RWPE1 (cell line): Measurements from ENCODE around the gene DDX1.
A peak's percentile ranks its signal among the peaks of the same experiment; 100 is the strongest.

Source experiments
- CTCF ChIA-PET: fragments of 350-600 bp; sonication (Branson Sonifier 250); formaldehyde crosslinking; extraction: SDS; loops from one replicate; lab custom pipeline; 2021; lab: Yijun Ruan, JAX
- POLR2A ChIA-PET: fragments of 400-600 bp; formaldehyde crosslinking; extraction: SDS; loops from one replicate; lab custom pipeline; 2020; ENCODE audit warnings: antibody characterized with exemption; ENCODE audit not compliant: low non-redundant PET; lab: Yijun Ruan, JAX
- DNase-seq: peaks from one replicate; pipeline ENCODE4 v3.0.0; 2012; ENCODE audit warnings: low spot score
- H3K27ac ChIP-seq: fragments of 450-650 bp; 2 replicates; pipeline ENCODE4 v1.5.1; 2017
- CTCF ChIP-seq: fragments of 450-650 bp; conservative IDR thresholded peaks from 2 replicates; pipeline ENCODE4 v1.5.1; 2017; ENCODE audit warnings: low read depth, mild to moderate bottlenecking

DDX1 gene

GRCh38 chr2:15556311-15556930 is 35.2 kb upstream of the DDX1 start:
- CTCF ChIA-PET = no interaction called here
- no peak for DNase-seq
- TF ChIP-seq CTCF = no peak

GRCh38 chr2:15557887-15558311 is 33.8 kb upstream of the DDX1 start:
- POLR2A ChIA-PET = no interaction called here
- DNase-seq = no peak

More at GRCh38 chr2:15556311-15556930, 35.2 kb upstream of the DDX1 start:
- POLR2A ChIA-PET = no interaction called here
- H3K27ac ChIP-seq = no peak overlapping the region

GRCh38 chr2:15559379-15560139 is 32.1 kb upstream of the DDX1 start:
- DNase-seq = no peak
- TF ChIP-seq CTCF = no peak
- ChIA-PET CTCF (interaction anchor here (1.5 kb wide), 1 partner anchor 13 kb away, joined by 4 read pairs; no protein-coding TSS in a partner anchor), POLR2A (no interaction called here)
- H3K27ac ChIP-seq = no peak overlapping the region

More at GRCh38 chr2:15557887-15558311, 33.8 kb upstream of the DDX1 start:
- CTCF ChIA-PET = interaction anchor here (0.6 to 1.0 kb wide), 2 partner anchors 19 to 891 kb away, joined by 3 read pairs; no protein-coding TSS in a partner anchor
- TF ChIP-seq CTCF = no peak
- no peak overlapping the region for H3K27ac ChIP-seq

GRCh38 chr2:15560140-15560987 is 31.3 kb upstream of the DDX1 start:
- ChIA-PET POLR2A (no interaction called here), CTCF (interaction anchor here (1.5 kb wide), 2 partner anchors 14 to 17 kb away, joined by 4 read pairs; no protein-coding TSS in a partner anchor)
- TF ChIP-seq CTCF = no peak
- peak; percentile 38 for DNase-seq
- H3K27ac ChIP-seq = peak overlapping the region; percentile 65

DNA sequence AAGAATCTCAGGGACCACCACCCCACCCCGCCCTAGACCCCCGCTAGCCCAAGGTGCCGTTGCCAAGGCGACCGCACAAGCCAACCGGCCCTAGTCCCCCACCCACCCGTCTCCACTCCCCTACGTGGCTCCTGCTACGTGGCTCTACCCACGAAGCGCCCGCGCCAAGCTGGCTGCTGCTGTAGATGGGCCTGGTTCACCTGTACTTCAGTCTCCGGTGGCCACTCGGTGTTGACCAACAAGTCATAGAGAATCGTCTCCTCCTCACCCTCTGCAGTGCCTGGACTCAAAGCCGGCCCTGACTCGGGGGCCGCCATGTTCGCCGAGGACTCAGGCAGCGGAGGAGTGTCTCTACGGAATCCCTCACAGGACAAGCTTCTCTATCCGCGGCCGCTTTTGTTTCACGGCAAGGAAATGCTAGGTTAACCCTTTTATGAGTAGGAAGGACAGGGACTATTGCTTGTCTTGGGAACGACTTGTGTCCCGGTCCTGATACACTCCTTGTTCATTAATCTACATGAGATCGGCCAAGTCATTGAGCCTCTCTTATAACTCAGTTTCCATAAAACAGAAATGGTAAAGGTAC is 30.6 kb upstream of the DDX1 start, which contains the start of gene NBAS:
Gene NBAS (minus strand): TSS at position 347 of the 586 bp plus-strand sequence. CDS start 30 bp downstream, at position 317.
- DNase-seq = peak; percentile 77
- no peak for TF ChIP-seq CTCF
- peak within 1 kb of the TSS; percentile 65 for H3K27ac ChIP-seq
- CTCF ChIA-PET = interaction anchor here (1.5 kb wide), 1 partner anchor 16 kb away, joined by 4 read pairs; no protein-coding TSS in a partner anchor
- POLR2A ChIA-PET = no interaction called here
